ENCODE measurements around the gene ZNF765. TPM values are rescaled to one million over a fixed set of nuclear protein-coding genes. Genes with fewer than 3 reads are reported as not detected.

The ZNF765 gene
- total RNA-seq, 1 experiment from 2014 or later = 6.7 TPM

DNA sequence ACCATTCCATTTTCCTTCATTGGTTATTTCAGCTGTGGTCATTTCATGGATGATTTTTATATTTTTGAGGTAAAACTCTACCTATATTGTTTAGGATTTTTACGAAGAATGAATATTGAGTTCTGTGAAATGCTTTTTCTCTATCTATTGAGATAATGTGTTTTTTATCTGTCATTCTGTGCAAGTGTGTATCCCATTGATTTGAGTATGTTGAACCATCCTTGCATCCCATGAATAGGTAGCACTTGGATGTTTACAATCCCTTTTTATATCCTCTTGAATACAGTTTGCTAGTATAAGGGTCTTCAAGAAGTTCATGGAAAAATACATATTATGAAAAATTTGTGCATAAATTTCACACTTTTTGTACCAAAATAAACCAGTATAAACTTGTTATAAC, 39.2 kb upstream of the ZNF765 start:
- Histone ChIP-seq H3K36me3 (ENCODE audit: control insufficient read depth in 1 of 2, insufficient read depth in 2 of 2, low read length in 2 of 2) (peaks cover 4 to 14% of the 10 kb centered on the region in 2 experiments; a peak in 3 of 4 replicates), H3K9me2 (ENCODE audit: insufficient read depth) (no peaks in the 10 kb centered on the region), H3K4me2 (ENCODE audit: low read length) (no peak overlapping the region), H3K27me3 (ENCODE audit: insufficient read depth, low read length) (no peaks in the 10 kb centered on the region), H3K27ac (ENCODE audit: low read depth, low read length) (no peak overlapping the region), H4K20me1 (ENCODE audit: insufficient read depth) (no peaks in the 10 kb centered on the region), H3K4me3 (replicated peaks in 1 of 2; ENCODE audit: low read depth in 1 of 2, low read length in 2 of 2) (no peak overlapping the region), H3K9me3 (ENCODE audit: control insufficient read depth in 1 of 2, insufficient read depth in 1 of 2, low read depth in 1 of 2, low read length in 2 of 2) (peaks cover 35 to 43% of the 10 kb centered on the region in 2 experiments; a peak in 3 of 4 replicates), H3K9ac (ENCODE audit: low read length) (no peak overlapping the region), H3K79me2 (ENCODE audit: insufficient read depth, low read length) (no peaks in the 10 kb centered on the region), H3K4me1 (ENCODE audit: control insufficient read depth in 1 of 2, insufficient read depth in 2 of 2, low read length in 2 of 2) (no peaks in the 10 kb centered on the region), H2AFZ (ENCODE audit: low read depth, low read length, poor library complexity, severe bottlenecking) (no peak overlapping the region)
- ChIA-PET RAD21 (ENCODE audit: low non-redundant PET in 1 of 2, low total read pairs in 2 of 2, uncharacterized antibody in 2 of 2, unreplicated experiment in 2 of 2) (no interaction called here), POLR2A (no interaction called here), CTCF (no interaction called here)
- DNase-seq (ENCODE audit: low read depth, low spot score) (no peak), ATAC-seq (no peak)
- BruUV-seq (replicated peaks) = no TSS peak
- TF ChIP-seq ZFX (IDR thresholded peaks at IDR 0.05) = no peak
- intact Hi-C loops (cut with micrococcal nuclease) = no loop called here

DNA sequence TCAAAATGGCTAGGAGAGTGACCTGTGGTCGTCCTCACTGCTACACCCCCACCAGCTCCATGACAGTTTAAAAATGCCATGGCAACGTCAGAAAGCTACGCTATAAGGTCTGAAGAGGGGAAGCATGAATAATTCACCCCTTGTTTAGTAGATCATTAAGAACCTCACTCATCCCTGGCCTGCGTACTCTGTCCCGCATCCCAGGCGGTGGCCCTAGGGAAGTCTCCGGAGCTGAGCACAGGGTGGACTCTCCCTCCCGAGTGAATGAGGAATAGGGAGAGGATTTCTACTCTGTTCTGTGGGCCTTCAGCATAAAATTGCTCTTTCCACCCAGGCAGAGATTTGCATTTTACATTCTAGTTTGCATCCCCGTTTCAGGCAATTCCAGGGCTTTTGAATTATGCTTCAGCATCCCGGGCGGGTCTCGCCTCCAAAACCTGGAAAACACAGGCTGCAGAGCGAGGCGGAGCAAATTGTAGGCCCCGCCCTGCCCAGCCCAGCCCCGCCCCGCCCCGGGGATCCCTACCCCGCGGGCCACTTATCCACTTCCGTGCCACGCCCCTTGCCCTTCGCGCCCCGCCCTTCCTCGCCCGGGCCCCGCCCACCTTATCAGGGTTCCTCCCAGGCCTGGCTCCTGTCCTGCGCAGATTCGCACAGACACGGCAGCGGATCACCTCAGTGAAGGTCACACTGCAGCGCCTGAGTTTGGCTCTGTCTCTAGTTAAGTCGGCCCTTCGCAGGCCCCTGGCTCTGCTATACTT, 36.9 kb upstream of the ZNF765 start:
- H3K4me1 ChIP-seq (ENCODE audit: control insufficient read depth in 1 of 2, insufficient read depth in 2 of 2, low read length in 2 of 2) = no peaks in the 10 kb centered on the region
- no peak for ATAC-seq

More for the DNA sequence above, 36.9 kb upstream of the ZNF765 start:
- POLR2A ChIA-PET = no interaction called here
- H3K79me2 ChIP-seq (ENCODE audit: insufficient read depth, low read length) = no peaks in the 10 kb centered on the region
- intact Hi-C loops (cut with micrococcal nuclease) = no loop called here
- no peak for TF ChIP-seq FOSL1 (IDR thresholded peaks at IDR 0.05; ENCODE audit: low read depth)
- TF ChIP-seq SIN3A (IDR thresholded peaks at IDR 0.05; ENCODE audit: low read depth) = no peak
- no peak for TF ChIP-seq EGR1 (IDR thresholded peaks at IDR 0.05; ENCODE audit: low read depth)
- TF ChIP-seq SRF (IDR thresholded peaks at IDR 0.05; ENCODE audit: low read depth) = no peak
- TF ChIP-seq TCF7L2 (IDR thresholded peaks at IDR 0.05; ENCODE audit: borderline replicate concordance, extremely low read depth, insufficient read depth, insufficient read length) = no peak
- no peak for TF ChIP-seq YY1 (IDR thresholded peaks at IDR 0.05; ENCODE audit: extremely low read depth, insufficient replicate concordance, low read depth, low read length)
- TF ChIP-seq POLR2A (IDR thresholded peaks at IDR 0.05; ENCODE audit: borderline replicate concordance, extremely low read depth, insufficient read depth, insufficient read length) = no peak
- TF ChIP-seq EZH2phosphoT487 (IDR thresholded peaks at IDR 0.05; ENCODE audit: borderline replicate concordance) = no peak
- TF ChIP-seq, protein P1, sequence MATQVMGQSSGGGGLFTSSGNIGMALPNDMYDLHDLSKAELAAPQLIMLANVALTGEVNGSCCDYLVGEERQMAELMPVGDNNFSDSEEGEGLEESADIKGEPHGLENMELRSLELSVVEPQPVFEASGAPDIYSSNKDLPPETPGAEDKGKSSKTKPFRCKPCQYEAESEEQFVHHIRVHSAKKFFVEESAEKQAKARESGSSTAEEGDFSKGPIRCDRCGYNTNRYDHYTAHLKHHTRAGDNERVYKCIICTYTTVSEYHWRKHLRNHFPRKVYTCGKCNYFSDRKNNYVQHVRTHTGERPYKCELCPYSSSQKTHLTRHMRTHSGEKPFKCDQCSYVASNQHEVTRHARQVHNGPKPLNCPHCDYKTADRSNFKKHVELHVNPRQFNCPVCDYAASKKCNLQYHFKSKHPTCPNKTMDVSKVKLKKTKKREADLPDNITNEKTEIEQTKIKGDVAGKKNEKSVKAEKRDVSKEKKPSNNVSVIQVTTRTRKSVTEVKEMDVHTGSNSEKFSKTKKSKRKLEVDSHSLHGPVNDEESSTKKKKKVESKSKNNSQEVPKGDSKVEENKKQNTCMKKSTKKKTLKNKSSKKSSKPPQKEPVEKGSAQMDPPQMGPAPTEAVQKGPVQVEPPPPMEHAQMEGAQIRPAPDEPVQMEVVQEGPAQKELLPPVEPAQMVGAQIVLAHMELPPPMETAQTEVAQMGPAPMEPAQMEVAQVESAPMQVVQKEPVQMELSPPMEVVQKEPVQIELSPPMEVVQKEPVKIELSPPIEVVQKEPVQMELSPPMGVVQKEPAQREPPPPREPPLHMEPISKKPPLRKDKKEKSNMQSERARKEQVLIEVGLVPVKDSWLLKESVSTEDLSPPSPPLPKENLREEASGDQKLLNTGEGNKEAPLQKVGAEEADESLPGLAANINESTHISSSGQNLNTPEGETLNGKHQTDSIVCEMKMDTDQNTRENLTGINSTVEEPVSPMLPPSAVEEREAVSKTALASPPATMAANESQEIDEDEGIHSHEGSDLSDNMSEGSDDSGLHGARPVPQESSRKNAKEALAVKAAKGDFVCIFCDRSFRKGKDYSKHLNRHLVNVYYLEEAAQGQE (IDR thresholded peaks at IDR 0.05; ENCODE audit: low read depth) = no peak
- TF ChIP-seq, protein P2, sequence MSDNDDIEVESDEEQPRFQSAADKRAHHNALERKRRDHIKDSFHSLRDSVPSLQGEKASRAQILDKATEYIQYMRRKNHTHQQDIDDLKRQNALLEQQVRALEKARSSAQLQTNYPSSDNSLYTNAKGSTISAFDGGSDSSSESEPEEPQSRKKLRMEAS (IDR thresholded peaks at IDR 0.05) = no peak
- no peak for TF ChIP-seq CEBPB (IDR thresholded peaks at IDR 0.05; ENCODE audit: low read depth)
- TF ChIP-seq, protein P3, sequence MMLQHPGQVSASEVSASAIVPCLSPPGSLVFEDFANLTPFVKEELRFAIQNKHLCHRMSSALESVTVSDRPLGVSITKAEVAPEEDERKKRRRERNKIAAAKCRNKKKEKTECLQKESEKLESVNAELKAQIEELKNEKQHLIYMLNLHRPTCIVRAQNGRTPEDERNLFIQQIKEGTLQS (IDR thresholded peaks at IDR 0.05) = no peak
- TF ChIP-seq, protein P4, sequence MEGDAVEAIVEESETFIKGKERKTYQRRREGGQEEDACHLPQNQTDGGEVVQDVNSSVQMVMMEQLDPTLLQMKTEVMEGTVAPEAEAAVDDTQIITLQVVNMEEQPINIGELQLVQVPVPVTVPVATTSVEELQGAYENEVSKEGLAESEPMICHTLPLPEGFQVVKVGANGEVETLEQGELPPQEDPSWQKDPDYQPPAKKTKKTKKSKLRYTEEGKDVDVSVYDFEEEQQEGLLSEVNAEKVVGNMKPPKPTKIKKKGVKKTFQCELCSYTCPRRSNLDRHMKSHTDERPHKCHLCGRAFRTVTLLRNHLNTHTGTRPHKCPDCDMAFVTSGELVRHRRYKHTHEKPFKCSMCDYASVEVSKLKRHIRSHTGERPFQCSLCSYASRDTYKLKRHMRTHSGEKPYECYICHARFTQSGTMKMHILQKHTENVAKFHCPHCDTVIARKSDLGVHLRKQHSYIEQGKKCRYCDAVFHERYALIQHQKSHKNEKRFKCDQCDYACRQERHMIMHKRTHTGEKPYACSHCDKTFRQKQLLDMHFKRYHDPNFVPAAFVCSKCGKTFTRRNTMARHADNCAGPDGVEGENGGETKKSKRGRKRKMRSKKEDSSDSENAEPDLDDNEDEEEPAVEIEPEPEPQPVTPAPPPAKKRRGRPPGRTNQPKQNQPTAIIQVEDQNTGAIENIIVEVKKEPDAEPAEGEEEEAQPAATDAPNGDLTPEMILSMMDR (IDR thresholded peaks at IDR 0.05 in 2 of 3, conservative IDR thresholded peaks at IDR 0.05 in 1 of 3; ENCODE audit: borderline replicate concordance in 1 of 3, insufficient read depth in 1 of 3, low read depth in 2 of 3, low read length in 2 of 3) = no peak
- no peak for TF ChIP-seq ZFX (IDR thresholded peaks at IDR 0.05)
- no peak for TF ChIP-seq JUND (IDR thresholded peaks at IDR 0.05)
- no peak overlapping the region for H2AFZ ChIP-seq (ENCODE audit: low read depth, low read length, poor library complexity, severe bottlenecking)
- DNase-seq (ENCODE audit: low read depth, low spot score) = no peak
- RAD21 ChIA-PET (ENCODE audit: low non-redundant PET in 1 of 2, low total read pairs in 2 of 2, uncharacterized antibody in 2 of 2, unreplicated experiment in 2 of 2) = no interaction called here
- no peak overlapping the region for H3K4me3 ChIP-seq (replicated peaks in 1 of 2; ENCODE audit: low read depth in 1 of 2, low read length in 2 of 2)
- H3K36me3 ChIP-seq (ENCODE audit: control insufficient read depth in 1 of 2, insufficient read depth in 2 of 2, low read length in 2 of 2) = peaks cover 0 to 4% of the 10 kb centered on the region in 2 experiments; a peak in 1 of 4 replicates
- BruUV-seq (replicated peaks) = no TSS peak
- H3K27me3 ChIP-seq (ENCODE audit: insufficient read depth, low read length) = no peaks in the 10 kb centered on the region
- no peak overlapping the region for H3K4me2 ChIP-seq (ENCODE audit: low read length)
- no peaks in the 10 kb centered on the region for H3K9me2 ChIP-seq (ENCODE audit: insufficient read depth)
- no peaks in the 10 kb centered on the region for H4K20me1 ChIP-seq (ENCODE audit: insufficient read depth)
- CTCF ChIA-PET = no interaction called here
- no peak overlapping the region for H3K9ac ChIP-seq (ENCODE audit: low read length)
- H3K9me3 ChIP-seq (ENCODE audit: control insufficient read depth in 1 of 2, insufficient read depth in 1 of 2, low read depth in 1 of 2, low read length in 2 of 2) = peaks cover 15 to 26% of the 10 kb centered on the region in 2 experiments; a peak in 3 of 4 replicates
- no peak overlapping the region for H3K27ac ChIP-seq (ENCODE audit: low read depth, low read length)

All from HCT116 (cell line).